OCI-LY1 (cell line): Measurements from ENCODE around the gene PRSS56.

ENCODE experiments used
- H2AFZ ChIP-seq: fragments of 200-600 bp; sonication (generic), shearing (Covaris generic); 2 replicates; pipeline ENCODE4 v1.6.0; 2014; ENCODE audit warnings: antibody characterized with exemption, mild to moderate bottlenecking, low read length
- H3F3A ChIP-seq: fragments of 200-600 bp; sonication (generic), shearing (Covaris generic); 2 replicates; pipeline ENCODE4 v1.6.0; 2014; ENCODE audit warnings: mild to moderate bottlenecking, antibody characterized with exemption, low read length, moderate library complexity; ENCODE audit not compliant: insufficient read depth
- H3K27ac ChIP-seq: fragments of 200-600 bp; sonication (generic); 2 replicates; pipeline ENCODE4 v1.5.1; 2014; ENCODE audit warnings: low read length, mixed run types, mild to moderate bottlenecking, low read depth; ENCODE audit not compliant: poor library complexity, severe bottlenecking
- H3K27me3 ChIP-seq: fragments of 200-600 bp; sonication (generic); 2 replicates; pipeline ENCODE4 v1.6.0; 2014; ENCODE audit warnings: antibody characterized with exemption, mild to moderate bottlenecking, low read length, moderate library complexity; ENCODE audit not compliant: insufficient read depth
- H3K36me3 ChIP-seq: fragments of 200-600 bp; sonication (generic); 2 replicates; pipeline ENCODE4 v1.6.1; 2014; ENCODE audit warnings: mild to moderate bottlenecking, antibody characterized with exemption, low read length, moderate library complexity, mixed read lengths; ENCODE audit not compliant: insufficient read depth
- H3K4me1 ChIP-seq: fragments of 200-600 bp; sonication (generic); 2 replicates; pipeline ENCODE4 v1.5.1; 2014; ENCODE audit warnings: mild to moderate bottlenecking, low read length, moderate library complexity; ENCODE audit not compliant: insufficient read depth, severe bottlenecking
- H3K4me2 ChIP-seq: fragments of 200-600 bp; sonication (generic), shearing (Covaris generic); 2 replicates; pipeline ENCODE4 v1.6.1; 2014; ENCODE audit warnings: low read length
- H3K4me3 ChIP-seq: fragments of 200-600 bp; sonication (generic); 2 replicates; pipeline ENCODE4 v1.5.1; 2014; ENCODE audit warnings: low read length, low read depth, mild to moderate bottlenecking, mixed read lengths; ENCODE audit not compliant: poor library complexity, severe bottlenecking
- H3K79me2 ChIP-seq: fragments of 200-600 bp; shearing (Covaris generic); 2 replicates; pipeline ENCODE4 v1.6.1; 2016; ENCODE audit warnings: mixed run types, low read length, mixed read lengths; ENCODE audit not compliant: insufficient read depth
- H3K9ac ChIP-seq: fragments of 200-600 bp; sonication (generic), shearing (Covaris generic); 2 replicates; pipeline ENCODE4 v1.6.1; 2014; ENCODE audit warnings: mild to moderate bottlenecking, low read length, mixed read lengths
- H3K9me2 ChIP-seq: fragments of 200-600 bp; sonication (generic), shearing (Covaris generic); 2 replicates; pipeline ENCODE4 v1.6.1; 2014; ENCODE audit warnings: low read depth, mild to moderate bottlenecking, low read length, mixed read lengths
- H3K9me3 ChIP-seq: fragments of 200-600 bp; shearing (Covaris generic); 2 replicates; pipeline ENCODE4 v1.6.1; 2014; ENCODE audit warnings: low read length, mixed read lengths
- H4K20me1 ChIP-seq: fragments of 200-600 bp; sonication (generic), shearing (Covaris generic); 2 replicates; pipeline ENCODE4 v1.6.0; 2016; ENCODE audit warnings: mild to moderate bottlenecking, low read length; ENCODE audit not compliant: insufficient read depth
- EZH2 ChIP-seq: fragments of 200-600 bp; sonication (generic), shearing (Covaris generic); IDR thresholded peaks from 2 replicates; pipeline ENCODE4 v1.8.0; 2017; ENCODE audit warnings: borderline replicate concordance, mixed run types, mild to moderate bottlenecking, antibody characterized with exemption, low read length, moderate library complexity, mixed read lengths
- TF ChIP-seq, protein P1 (sequence below): fragments of 200-600 bp; sonication (generic), shearing (Covaris generic); IDR thresholded peaks from 2 replicates; pipeline ENCODE4 v1.5.1; 2017; ENCODE audit warnings: mild to moderate bottlenecking, antibody characterized with exemption, low read length, moderate library complexity, mixed read lengths

The PRSS56 gene

DNA sequence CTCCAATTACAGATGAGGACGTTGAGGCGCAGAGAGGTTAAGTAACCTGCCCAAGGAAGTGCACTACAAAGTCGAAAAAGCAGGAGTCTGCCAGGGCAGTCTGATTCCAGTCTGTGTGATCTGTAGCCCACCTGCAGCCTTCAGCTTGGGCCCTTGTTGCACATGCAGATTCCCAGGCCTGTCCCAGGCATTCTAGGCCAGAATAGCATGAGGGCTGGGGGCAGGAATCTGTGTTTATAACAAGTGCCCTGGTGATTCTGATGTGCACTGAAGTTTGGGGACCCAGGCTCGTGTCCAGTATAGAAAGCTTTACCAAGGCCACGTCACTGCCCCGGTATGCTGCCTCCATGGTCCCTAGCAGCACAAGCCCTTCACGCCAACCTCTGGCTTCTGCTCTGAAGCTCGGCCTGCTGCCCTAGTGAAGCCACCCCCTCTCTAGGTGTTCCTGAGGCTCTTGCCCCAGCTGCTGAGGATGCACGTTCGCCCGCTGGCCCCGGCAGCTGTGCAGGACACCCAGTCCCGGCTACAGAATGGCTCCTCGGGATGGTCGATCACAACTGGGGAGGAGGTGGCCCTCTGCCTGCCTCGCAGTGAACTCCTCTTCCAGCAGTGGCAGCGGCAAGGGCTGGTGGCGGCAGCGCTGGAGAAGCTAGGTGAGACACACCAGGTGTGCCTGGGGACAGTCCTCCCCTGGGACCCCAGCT lies 23.9 kb downstream of the PRSS56 start:
- TF ChIP-seq EZH2 = no peak
- TF ChIP-seq, protein P1, sequence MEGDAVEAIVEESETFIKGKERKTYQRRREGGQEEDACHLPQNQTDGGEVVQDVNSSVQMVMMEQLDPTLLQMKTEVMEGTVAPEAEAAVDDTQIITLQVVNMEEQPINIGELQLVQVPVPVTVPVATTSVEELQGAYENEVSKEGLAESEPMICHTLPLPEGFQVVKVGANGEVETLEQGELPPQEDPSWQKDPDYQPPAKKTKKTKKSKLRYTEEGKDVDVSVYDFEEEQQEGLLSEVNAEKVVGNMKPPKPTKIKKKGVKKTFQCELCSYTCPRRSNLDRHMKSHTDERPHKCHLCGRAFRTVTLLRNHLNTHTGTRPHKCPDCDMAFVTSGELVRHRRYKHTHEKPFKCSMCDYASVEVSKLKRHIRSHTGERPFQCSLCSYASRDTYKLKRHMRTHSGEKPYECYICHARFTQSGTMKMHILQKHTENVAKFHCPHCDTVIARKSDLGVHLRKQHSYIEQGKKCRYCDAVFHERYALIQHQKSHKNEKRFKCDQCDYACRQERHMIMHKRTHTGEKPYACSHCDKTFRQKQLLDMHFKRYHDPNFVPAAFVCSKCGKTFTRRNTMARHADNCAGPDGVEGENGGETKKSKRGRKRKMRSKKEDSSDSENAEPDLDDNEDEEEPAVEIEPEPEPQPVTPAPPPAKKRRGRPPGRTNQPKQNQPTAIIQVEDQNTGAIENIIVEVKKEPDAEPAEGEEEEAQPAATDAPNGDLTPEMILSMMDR = no peak
- H3K36me3 ChIP-seq = peaks cover 44% of the 10 kb centered on the region
- H4K20me1 ChIP-seq = no peaks in the 10 kb centered on the region

GRCh38 chr2:232544674-232545073 lies 24.5 kb downstream of the PRSS56 start:
- Histone ChIP-seq H3K4me1 (peaks cover 10% of the 10 kb centered on the region), H2AFZ (no peak overlapping the region), H3K9ac (no peak overlapping the region), H3F3A (no peaks in the 10 kb centered on the region), H3K27ac (no peak overlapping the region), H3K4me3 (no peak overlapping the region), H3K9me3 (no peaks in the 10 kb centered on the region), H4K20me1 (no peaks in the 10 kb centered on the region), H3K36me3 (peaks cover 44% of the 10 kb centered on the region), H3K27me3 (no peaks in the 10 kb centered on the region), H3K9me2 (no peaks in the 10 kb centered on the region), H3K79me2 (peaks cover 2% of the 10 kb centered on the region; the same call in 1 of the 2 replicates), H3K4me2 (no peak overlapping the region)
- TF ChIP-seq, protein P1 = no peak
- TF ChIP-seq EZH2 = no peak

More for the DNA sequence above, 23.9 kb downstream of the PRSS56 start:
- Histone ChIP-seq H3K9ac (no peak overlapping the region), H3K4me3 (no peak overlapping the region), H2AFZ (no peak overlapping the region), H3K9me2 (no peaks in the 10 kb centered on the region), H3K9me3 (no peaks in the 10 kb centered on the region), H3K79me2 (no peaks in the 10 kb centered on the region), H3F3A (no peaks in the 10 kb centered on the region), H3K27me3 (no peaks in the 10 kb centered on the region), H3K4me1 (peaks cover 5% of the 10 kb centered on the region), H3K4me2 (no peak overlapping the region), H3K27ac (no peak overlapping the region)

DNA sequence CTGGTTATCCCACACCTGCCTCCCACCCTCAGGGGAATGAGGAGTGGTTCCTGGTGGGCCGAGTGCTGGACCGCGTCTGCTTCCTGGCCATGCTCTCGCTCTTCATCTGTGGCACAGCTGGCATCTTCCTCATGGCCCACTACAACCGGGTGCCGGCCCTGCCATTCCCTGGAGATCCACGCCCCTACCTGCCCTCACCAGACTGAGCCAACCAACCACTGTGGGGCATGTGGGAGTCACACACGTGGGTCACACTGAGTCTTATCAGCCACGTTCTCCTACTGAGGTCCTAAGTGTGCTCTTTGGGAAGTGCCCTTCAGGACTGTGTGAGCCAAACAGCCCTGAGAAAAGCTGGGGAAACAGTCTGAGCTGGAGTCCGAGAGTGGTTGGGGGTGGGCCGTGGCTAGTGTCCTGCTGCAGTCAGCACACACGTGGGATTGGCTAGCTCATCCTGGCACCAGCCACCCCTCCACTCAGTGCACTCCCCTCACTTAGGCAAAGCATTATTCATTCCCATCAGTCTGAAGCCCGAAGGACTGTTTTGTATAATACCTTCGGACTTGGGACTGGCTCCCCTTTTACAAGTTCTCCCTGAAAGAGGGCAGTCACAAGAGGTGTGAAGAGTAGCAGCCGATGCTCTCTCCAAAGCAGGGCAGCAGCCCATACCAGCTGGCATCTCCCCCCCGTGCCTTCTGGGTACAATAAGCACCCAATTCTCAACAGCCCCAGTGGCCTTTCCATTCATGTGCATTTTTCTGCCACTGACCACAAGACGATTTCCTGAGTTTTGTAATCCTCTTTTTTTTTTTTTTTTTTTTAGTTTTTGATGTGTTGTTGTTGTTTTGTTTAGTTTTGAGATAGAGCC lies 25.6 kb downstream of the PRSS56 start:
- Histone ChIP-seq H3K9me2 (no peaks in the 10 kb centered on the region), H3K9me3 (no peaks in the 10 kb centered on the region), H3K4me2 (no peak overlapping the region), H3K27me3 (no peaks in the 10 kb centered on the region), H4K20me1 (no peaks in the 10 kb centered on the region), H3K9ac (no peak overlapping the region), H3K36me3 (peaks cover 44% of the 10 kb centered on the region), H3K27ac (no peak overlapping the region), H3K79me2 (peaks cover 7% of the 10 kb centered on the region; the same call in 1 of the 2 replicates), H3K4me1 (peaks cover 11% of the 10 kb centered on the region), H3F3A (no peaks in the 10 kb centered on the region), H2AFZ (no peak overlapping the region), H3K4me3 (no peak overlapping the region)
- TF ChIP-seq, protein P1 = no peak
- no peak for TF ChIP-seq EZH2
